Measurements from ENCODE around the gene CGN. TPM values are rescaled to one million over a fixed set of nuclear protein-coding genes. Genes with fewer than 3 reads are reported as not detected.

CGN gene
- total and polyA plus RNA-seq, 2 of the 13 experiments (the other 11 are each of a cell fraction or from before 2014, with no cell fraction given): 0.75 to 0.81 TPM

DNA sequence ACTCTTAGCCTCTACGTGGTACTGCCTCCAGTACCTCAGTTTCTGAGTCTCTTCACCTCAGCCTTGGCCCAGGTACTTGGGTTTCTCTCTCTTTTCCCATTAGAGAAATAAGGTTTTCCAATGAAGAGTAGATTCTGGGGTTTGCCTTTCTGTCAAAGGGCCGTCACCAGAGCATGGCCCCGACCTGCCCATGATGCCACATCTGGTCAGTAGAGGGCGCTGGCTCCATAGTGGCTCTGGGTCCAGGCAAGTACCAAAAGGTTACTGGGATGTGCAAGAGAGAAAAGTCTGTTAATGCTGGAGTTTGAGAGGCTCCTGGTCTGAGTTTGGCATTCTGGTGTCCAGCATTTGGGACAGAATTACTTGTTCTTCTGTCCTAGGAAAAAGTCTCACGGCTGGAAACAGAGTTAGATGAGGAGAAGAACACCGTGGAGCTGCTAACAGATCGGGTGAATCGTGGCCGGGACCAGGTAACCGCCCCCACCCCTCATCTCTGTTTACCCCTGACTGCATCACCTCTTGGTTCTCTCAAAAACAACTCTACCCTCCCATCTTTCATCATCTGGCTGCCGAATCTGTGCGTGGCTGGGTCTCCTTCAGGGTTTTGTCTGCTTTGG lies 23.6 kb downstream of the CGN start:
- Histone ChIP-seq H3K9me3 (ENCODE audit: low read length) (no peaks in the 10 kb centered on the region), H3K79me2 (ENCODE audit: insufficient read depth, low read length) (no peaks in the 10 kb centered on the region), H3K9ac (ENCODE audit: insufficient read depth, low read depth, low read length) (no peak overlapping the region), H3K4me3 (replicated peaks in 1 of 3; ENCODE audit: insufficient read depth in 1 of 3, low read depth in 2 of 3, low read length in 3 of 3) (no peak overlapping the region), H3K27ac (ENCODE audit: extremely low read length, insufficient read depth, low read length) (no peak overlapping the region), H3K4me2 (ENCODE audit: low read depth, low read length) (no peak overlapping the region), H3K36me3 (replicated peaks in 1 of 2; ENCODE audit: control insufficient read depth in 1 of 2, insufficient read depth in 2 of 2, low read length in 2 of 2) (no peaks in the 10 kb centered on the region), H2AFZ (ENCODE audit: low read length) (no peak overlapping the region), H3K4me1 (ENCODE audit: insufficient read depth, low read length) (peaks cover 16% of the 10 kb centered on the region), H4K20me1 (ENCODE audit: insufficient read depth, low read length) (no peaks in the 10 kb centered on the region), H3K27me3 (ENCODE audit: control insufficient read depth in 1 of 2, insufficient read depth in 2 of 2, low read length in 2 of 2) (no peaks in the 10 kb centered on the region)
- FAIRE-seq (peak; percentile 77), DNase-seq (ENCODE audit: low spot score) (peak; percentile 53), ATAC-seq (peak; percentile 85)
- 65% methylated on average over 12 of the region's 12 CpGs for WGBS (ENCODE audit: low lambda C conversion rate)
- in situ Hi-C loops (cut with HindIII; ENCODE audit: extremely low pct_ligation_motif_present, low pct_unique_long_range_greater_than_20kb): loop anchor here (25.0 kb wide), 1 partner anchor 203 kb away; no protein-coding TSS in a partner anchor
- intact Hi-C loops (cut with micrococcal nuclease; ENCODE audit: unreplicated experiment): loop anchor here (1.0 to 2.0 kb wide), 2 partner anchors 92 to 201 kb away; no protein-coding TSS in a partner anchor
- ChIA-PET CTCF (ENCODE audit: low intra/inter-chr PET ratio, low total read pairs) (interaction anchor here (0.8 to 1.9 kb wide), 4 partner anchors 59 to 301 kb away, joined by 3 to 15 read pairs (median 6); no protein-coding TSS in a partner anchor), POLR2A (no interaction called here)
- no TSS peak for BruUV-seq (replicated peaks)
- TF ChIP-seq KLF12 (CRISPR knock-in tag; IDR thresholded peaks at IDR 0.05; ENCODE audit: borderline replicate concordance): no peak
- no peak for TF ChIP-seq RFXAP (CRISPR knock-in tag; IDR thresholded peaks at IDR 0.05; ENCODE audit: borderline replicate concordance)
- peak; percentile 49 for TF ChIP-seq TEAD3 (CRISPR knock-in tag; optimal IDR thresholded peaks at IDR 0.05; ENCODE audit: borderline replicate concordance)
- peak; percentile 27; the same call in 1 of the 2 replicates for TF ChIP-seq KDM2A (CRISPR knock-in tag; IDR thresholded peaks at IDR 0.05; ENCODE audit: borderline replicate concordance, low read depth)
- peak; percentile 55 for TF ChIP-seq XRCC5 (optimal IDR thresholded peaks at IDR 0.05; ENCODE audit: low read length)
- no peak for TF ChIP-seq ZNF549 (CRISPR knock-in tag; IDR thresholded peaks at IDR 0.05)
- no peak for TF ChIP-seq SIX4 (CRISPR knock-in tag; IDR thresholded peaks at IDR 0.05)
- no peak for TF ChIP-seq RBAK (CRISPR knock-in tag; IDR thresholded peaks at IDR 0.05)
- TF ChIP-seq, protein P1, sequence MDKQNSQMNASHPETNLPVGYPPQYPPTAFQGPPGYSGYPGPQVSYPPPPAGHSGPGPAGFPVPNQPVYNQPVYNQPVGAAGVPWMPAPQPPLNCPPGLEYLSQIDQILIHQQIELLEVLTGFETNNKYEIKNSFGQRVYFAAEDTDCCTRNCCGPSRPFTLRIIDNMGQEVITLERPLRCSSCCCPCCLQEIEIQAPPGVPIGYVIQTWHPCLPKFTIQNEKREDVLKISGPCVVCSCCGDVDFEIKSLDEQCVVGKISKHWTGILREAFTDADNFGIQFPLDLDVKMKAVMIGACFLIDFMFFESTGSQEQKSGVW (CRISPR knock-in tag; IDR thresholded peaks at IDR 0.05; ENCODE audit: borderline replicate concordance): no peak
- TF ChIP-seq ZNF777 (CRISPR knock-in tag; IDR thresholded peaks at IDR 0.05): no peak
- no peak for TF ChIP-seq ZNF605 (CRISPR knock-in tag; IDR thresholded peaks at IDR 0.05)
- TF ChIP-seq TBX3 (IDR thresholded peaks at IDR 0.05; ENCODE audit: borderline replicate concordance): no peak
- no peak for TF ChIP-seq HOXA3 (CRISPR knock-in tag; IDR thresholded peaks at IDR 0.05)
- no peak for TF ChIP-seq MTF1 (CRISPR knock-in tag; IDR thresholded peaks at IDR 0.05)
- no peak for TF ChIP-seq SAFB2 (CRISPR knock-in tag; IDR thresholded peaks at IDR 0.05; ENCODE audit: borderline replicate concordance, low read depth)
- TF ChIP-seq, protein P2, sequence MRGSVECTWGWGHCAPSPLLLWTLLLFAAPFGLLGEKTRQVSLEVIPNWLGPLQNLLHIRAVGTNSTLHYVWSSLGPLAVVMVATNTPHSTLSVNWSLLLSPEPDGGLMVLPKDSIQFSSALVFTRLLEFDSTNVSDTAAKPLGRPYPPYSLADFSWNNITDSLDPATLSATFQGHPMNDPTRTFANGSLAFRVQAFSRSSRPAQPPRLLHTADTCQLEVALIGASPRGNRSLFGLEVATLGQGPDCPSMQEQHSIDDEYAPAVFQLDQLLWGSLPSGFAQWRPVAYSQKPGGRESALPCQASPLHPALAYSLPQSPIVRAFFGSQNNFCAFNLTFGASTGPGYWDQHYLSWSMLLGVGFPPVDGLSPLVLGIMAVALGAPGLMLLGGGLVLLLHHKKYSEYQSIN (CRISPR knock-in tag; IDR thresholded peaks at IDR 0.05; ENCODE audit: borderline replicate concordance): no peak
- no peak for TF ChIP-seq ZNF33A (CRISPR knock-in tag; IDR thresholded peaks at IDR 0.05; ENCODE audit: borderline replicate concordance)
- no peak for TF ChIP-seq TAF15 (IDR thresholded peaks at IDR 0.05; ENCODE audit: low read depth, low read length, poor library complexity, severe bottlenecking)
- TF ChIP-seq, protein P3, sequence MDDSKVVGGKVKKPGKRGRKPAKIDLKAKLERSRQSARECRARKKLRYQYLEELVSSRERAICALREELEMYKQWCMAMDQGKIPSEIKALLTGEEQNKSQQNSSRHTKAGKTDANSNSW (CRISPR knock-in tag; IDR thresholded peaks at IDR 0.05; ENCODE audit: borderline replicate concordance): no peak
- TF ChIP-seq ZNF501 (CRISPR knock-in tag; IDR thresholded peaks at IDR 0.05): 0 out of 2 replicates have a peak, but pooled peaks have one; percentile 30
- TF ChIP-seq ERF (CRISPR knock-in tag; IDR thresholded peaks at IDR 0.05): 0 out of 2 replicates have a peak, but pooled peaks have one; percentile 33
- TF ChIP-seq ZNF572 (CRISPR knock-in tag; IDR thresholded peaks at IDR 0.05): 0 out of 2 replicates have a peak, but pooled peaks have one; percentile 32
- no peak for TF ChIP-seq ZFYVE20 (CRISPR knock-in tag; IDR thresholded peaks at IDR 0.05; ENCODE audit: borderline replicate concordance, low read depth)
